DMS53 treated with DMSO at 0.1 percent for 48 hours (cell line): ENCODE data around the gene PRM2.

Source experiments
- DNase-seq: peaks from one replicate; lab custom pipeline; 2025; ENCODE audit not compliant: unreplicated experiment; lab: John Stamatoyannopoulos, UW

The PRM2 gene

GRCh38 chr16:11276143-11276895, at the start of gene PRM2:
Gene PRM2 (minus strand): TSS chr16:11276480. CDS start chr16:11276370, 110 bp downstream.
- DNase-seq, result no peak

- DNase-seq, result no peak
These were observed 49.3 kb upstream of the PRM2 start for GRCh38 chr16:11325404-11326083.

GRCh38 chr16:11323551-11324336, 47.5 kb upstream of the PRM2 start:
- no peak for DNase-seq

GRCh38 chr16:11322823-11323222, 46.5 kb upstream of the PRM2 start:
- no peak for DNase-seq

GRCh38 chr16:11321662-11322061, 45.4 kb upstream of the PRM2 start:
- DNase-seq, result no peak

- peak; percentile 20 for DNase-seq
These were observed 43.9 kb upstream of the PRM2 start for GRCh38 chr16:11320170-11320569.

- no peak for DNase-seq
These were observed 43.4 kb upstream of the PRM2 start for GRCh38 chr16:11319529-11320146.

GRCh38 chr16:11318817-11319216, 42.5 kb upstream of the PRM2 start:
- no peak for DNase-seq

- no peak for DNase-seq
These were observed 40.2 kb upstream of the PRM2 start for GRCh38 chr16:11316331-11317015.

- DNase-seq, result no peak
These were observed 39.2 kb upstream of the PRM2 start for GRCh38 chr16:11315510-11315909.

- DNase-seq, result no peak
These were observed 38.1 kb upstream of the PRM2 start for GRCh38 chr16:11314309-11314894.

- DNase-seq, result no peak
These were observed 37.4 kb upstream of the PRM2 start for GRCh38 chr16:11313493-11314308.

GRCh38 chr16:11312718-11313492, 36.6 kb upstream of the PRM2 start:
- DNase-seq, result no peak

- no peak for DNase-seq
These were observed 34.8 kb upstream of the PRM2 start for GRCh38 chr16:11310997-11311561.

GRCh38 chr16:11310634-11310977, 34.3 kb upstream of the PRM2 start:
- DNase-seq, result no peak

GRCh38 chr16:11309895-11310633, 33.8 kb upstream of the PRM2 start:
- DNase-seq, result no peak

- DNase-seq, result no peak
These were observed 32.4 kb upstream of the PRM2 start for GRCh38 chr16:11308493-11309283.
